NCI-H2107 treated with DMSO at 0.1 percent for 48 hours (cell line): ENCODE measurements around the gene INPP5A.

Experiments
- DNase-seq: peaks from one replicate; lab custom pipeline; 2025; ENCODE audit not compliant: unreplicated experiment; lab: John Stamatoyannopoulos, UW

Gene INPP5A

DNA sequence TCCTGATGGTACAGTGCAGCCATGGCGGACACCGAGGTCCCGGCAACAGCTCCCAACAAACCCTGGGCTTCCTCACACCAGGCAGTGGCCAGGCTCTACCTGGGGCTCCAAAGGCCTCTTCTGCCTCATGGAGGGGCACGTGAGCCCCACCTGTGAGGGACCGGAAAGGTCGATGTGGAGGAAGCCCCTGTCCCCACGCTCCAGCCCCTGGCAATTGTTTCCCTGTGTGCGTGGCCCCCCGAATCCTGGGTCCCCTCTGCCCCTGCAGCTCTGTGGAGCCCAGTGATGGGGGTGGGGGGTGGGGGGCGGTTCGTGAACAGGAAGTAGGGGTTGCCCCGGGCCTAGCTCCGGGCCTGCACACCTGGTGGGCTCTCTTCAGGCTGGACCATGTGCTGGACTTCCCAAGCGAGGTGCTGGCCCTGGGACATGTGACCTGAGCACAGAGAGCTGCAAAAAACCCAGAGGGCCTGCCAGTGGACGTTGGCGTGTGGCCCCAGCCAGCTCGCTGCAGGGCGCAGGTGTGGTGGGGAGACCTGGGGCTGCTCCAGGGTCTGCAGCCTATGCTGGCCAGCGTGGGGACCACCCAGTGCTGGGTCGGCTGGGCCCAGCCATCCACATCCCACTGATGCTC lies 72.6 kb downstream of the INPP5A start:
- DNase-seq = no peak

DNA sequence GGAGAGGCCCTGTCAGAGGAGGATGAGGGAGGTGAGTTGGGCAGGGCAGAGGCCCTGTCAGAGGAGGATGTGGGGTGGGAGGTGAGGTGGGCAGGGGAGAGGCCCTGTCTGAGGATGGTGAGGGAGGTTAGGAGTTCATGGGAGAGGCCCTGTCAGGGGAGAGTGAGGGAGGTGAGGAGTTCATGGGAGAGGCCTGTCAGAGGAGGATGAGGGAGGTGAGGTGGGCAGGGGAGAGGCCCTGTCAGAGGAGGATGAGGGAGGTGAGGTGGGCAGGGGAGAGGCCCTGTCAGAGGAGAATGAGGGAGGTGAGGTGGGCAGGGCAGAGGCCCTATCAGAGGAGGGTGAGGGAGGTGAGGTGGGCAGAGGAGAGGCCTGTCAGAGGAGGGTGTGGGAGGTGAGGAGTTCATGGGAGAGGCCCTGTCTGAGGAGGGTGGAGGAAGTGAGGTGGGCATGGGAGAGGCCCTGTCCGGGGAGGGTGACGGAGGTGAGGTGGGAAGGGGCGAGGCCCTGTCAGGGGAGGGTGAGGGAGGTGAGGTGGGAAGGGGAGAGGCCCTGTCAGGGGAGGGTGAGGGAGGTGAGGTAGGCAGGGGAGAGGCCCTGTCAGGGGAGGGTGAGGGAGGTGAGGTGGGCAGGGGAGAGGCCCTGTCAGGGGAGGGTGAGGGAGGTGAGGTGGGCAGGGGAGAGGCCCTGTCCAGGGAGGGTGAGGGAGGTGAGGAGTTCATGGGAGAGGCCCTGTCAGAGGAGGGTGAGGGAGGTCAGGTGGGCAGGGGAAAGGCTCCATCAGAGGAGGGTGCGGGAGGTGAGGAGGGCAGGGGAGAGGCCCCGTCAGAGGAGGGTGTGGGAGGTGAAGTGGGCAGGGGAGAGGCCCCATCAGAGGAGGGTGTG lies 73.7 kb downstream of the INPP5A start:
- DNase-seq = no peak

DNA sequence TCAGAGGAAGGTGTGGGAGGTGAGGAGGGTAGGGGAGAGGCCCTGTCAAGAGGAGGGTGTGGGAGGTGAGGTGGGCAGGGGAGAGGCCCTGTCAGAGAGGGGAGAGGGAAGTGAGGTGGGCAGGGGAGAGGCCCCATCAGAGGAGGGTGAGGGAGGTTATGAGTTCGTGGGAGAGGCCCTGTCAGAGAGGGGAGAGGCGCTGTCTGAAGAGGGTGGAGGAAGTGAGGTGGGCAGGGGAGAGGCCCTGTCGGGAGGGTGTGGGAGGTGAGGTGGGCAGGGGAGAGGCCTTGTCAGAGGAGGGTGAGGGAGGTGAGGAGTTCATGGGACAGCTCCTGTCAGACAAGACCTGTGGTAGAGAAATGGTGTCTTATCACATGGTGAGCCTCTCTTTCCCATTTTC lies 74.4 kb downstream of the INPP5A start:
- no peak for DNase-seq

DNA sequence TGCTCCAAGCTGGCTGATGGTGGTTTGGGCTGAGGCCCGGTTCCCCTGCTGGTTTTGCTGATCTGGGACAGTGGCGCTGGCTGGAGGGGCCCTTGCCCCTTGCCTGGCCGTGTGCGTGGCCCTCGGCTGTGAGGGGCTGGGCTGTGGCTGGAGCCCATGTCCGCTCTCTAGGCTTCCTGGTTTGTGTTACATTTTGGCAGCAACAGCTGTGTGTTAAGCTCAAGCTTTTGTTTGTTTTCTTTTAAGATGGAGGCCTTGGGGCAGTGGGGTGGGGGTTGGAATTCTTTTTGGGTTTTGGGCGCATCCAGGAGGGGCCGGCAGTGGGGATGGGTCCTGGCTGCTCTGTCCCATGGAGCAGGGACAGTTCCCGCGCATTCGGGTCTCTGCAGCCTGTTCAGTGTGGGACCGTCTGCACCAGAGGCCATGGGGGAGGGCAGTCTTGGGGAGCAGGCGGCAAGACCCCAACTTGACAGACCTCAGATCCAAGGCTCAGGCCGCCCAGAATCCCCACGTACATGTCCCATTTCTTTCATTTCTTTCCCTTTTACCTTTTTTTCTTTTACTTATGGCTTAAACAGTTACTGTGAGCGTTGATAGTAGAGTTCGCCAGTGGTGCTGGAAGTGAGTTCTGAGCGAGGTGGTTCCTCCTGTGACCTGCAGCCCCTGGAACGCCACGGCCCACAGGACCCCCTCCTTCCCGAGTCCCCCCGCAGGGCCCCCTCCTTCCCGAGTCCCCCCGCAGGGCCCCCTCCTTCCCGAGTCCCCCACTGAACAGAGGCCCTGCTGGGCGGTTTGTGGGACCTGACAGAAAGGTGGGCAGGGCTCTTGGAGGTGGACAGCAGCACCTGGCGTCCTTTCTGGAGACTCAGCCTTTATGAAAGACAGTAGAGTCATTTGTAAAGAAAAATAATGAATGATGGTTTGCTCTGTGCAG lies 75.3 kb downstream of the INPP5A start:
- DNase-seq = no peak

DNA sequence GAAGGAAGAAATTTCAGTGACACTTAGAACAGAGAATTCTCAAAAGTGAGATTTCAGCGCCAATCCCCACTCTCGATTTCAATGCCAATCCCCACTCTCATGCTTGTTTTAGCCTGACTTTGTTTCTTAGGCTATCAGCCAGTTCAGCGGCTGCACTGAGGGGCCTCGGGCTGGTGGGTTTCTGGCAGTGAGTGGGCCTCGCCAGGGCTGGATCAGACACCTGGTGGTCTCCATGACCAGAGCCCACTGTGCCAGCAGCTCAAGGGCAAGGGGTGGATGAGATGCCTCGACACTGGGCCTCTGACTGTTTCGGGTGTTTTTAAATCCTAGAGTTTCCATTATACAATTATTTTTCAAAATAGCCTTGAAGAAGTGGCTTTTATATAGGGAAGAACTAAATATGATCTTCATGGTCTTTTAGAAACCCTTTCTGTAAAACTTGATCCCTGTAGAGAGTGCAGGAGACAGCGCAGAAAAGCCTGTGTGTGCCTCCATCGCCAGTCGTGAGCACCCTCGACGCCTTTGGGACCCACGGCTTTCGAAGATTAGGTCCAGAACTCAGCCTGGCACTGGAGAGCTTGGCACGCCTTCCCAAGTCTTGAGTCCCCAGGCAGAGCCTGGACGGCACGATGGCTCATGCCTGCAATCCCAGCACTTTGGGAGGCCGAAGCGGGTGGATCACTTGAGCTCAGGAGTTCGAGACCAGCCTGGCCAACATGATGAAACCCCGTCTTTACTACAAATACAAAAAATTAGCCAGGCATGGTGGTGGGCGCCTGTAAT lies 76.2 kb downstream of the INPP5A start:
- DNase-seq = no peak

DNA sequence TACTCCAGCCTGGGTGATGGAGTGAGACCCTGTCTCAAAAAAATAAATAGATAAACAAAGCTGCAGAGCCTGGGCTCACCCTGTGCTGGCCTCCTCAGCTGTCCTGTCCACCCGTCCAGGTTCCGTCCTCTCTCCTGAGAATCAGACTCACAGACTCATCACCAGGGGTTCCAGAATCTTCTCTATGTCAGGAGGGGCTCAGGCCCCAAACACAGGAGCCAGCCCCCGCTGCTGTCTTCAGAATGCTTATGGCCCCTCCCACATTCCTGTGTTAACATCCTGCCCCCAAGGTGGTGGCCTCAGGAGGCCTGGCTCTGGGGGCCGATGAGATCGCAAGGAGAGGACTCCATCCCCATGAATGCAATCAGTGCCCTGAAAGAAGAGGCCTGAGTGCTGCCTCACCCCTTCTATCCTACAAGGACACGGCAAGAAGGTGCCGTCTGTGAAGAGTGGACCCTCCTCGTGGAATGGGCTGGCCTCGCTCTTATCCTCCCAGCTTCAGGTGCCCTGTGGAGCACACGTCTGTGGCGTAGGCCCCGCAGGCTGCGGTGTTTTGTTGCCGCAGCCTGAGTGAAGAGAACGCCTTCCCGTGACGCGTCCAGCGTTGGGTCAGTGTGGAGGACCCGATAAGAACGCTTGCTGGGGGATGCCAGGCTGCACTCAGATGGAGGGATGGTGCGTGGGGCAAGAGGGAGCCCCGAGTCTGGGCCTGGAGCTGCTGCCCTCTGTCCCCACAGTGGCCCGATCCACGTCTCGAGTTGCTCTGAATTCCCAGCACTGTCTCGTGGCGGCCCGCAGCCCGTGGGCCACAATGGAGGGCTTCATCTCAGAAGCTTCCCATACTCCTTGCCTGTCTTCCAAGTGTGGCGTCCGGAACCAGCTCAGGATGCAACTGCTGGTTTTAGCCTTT lies 77.1 kb downstream of the INPP5A start:
- DNase-seq = no peak

DNA sequence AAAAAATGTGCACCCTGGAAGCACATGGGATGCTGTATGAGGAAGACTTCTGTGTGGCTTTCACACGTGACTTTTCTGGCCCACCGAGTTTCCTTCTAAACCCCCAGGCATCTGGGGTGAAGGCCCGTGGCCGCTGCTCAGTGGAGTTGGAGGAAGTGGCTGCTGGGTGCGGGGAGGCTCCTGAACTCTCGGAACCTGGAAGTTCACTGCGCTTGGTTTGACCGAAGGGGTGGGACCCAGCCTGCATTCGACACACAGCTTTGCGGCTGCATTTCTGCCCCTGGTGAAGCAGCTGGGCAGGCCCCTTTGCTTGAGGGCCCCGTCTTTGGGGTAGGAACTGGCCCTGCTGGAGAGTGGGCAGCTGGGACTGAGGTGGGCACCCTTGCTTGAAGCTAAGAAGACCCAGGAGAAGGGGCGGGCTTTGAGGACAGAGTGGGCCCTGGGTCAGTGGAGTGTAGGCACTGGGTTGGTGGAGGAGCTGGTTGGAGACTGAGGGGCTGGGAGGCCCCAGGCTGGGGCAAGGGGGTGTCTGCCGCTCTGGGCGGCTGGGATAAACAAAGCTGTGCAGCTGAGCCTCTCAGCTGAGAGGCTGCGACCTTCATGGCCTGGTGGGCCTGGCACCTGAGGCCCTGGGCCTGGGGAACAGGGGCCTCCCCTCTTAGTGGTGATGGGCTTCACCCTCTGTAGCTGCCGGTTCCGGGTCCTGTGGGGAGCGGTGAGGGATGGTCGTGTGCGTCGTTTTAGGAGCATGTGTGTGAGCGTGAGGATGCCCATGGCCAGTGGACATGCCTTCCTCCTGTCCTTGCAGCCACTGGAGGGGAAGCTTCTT lies 78.0 kb downstream of the INPP5A start:
- no peak for DNase-seq

DNA sequence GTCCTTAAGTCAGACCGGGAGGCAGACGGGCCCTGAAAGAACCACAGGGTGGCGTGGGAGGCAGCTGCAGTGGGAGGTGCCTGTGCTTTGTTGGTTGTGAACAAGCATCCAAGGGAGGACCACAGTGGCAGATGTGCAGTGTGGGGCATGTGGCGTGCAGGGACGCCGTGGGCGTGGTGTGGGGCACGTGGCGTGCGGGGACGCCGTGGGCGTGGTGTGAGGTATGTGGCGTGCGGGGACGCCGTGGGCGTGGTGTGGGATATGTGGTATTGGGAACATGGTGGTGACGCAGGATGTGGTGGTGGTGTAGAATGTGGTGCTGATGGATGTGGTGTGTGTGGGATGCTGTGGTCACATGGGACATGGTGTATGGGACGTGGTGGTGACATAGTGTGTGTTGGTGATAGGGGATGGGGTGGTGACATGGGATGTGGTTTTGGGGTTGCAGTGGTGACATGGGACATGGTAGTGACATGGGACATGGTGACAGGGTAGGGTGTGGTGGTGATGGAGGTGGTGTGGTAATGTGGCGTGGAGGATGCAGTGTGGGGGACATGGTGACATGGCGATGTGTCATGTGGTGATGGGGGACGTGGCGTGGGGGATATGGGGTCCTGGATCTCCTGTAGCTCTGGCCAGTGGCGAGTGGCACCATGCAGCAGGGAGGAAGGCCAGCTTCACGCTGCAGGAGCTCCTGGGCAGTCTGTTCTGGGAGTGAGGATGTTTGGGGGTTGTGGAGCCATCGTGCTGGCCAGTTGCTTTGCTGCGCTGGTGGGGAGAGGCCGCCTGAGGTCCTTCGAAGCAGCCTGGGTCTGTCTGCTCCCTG lies 78.8 kb downstream of the INPP5A start:
- no peak for DNase-seq

DNA sequence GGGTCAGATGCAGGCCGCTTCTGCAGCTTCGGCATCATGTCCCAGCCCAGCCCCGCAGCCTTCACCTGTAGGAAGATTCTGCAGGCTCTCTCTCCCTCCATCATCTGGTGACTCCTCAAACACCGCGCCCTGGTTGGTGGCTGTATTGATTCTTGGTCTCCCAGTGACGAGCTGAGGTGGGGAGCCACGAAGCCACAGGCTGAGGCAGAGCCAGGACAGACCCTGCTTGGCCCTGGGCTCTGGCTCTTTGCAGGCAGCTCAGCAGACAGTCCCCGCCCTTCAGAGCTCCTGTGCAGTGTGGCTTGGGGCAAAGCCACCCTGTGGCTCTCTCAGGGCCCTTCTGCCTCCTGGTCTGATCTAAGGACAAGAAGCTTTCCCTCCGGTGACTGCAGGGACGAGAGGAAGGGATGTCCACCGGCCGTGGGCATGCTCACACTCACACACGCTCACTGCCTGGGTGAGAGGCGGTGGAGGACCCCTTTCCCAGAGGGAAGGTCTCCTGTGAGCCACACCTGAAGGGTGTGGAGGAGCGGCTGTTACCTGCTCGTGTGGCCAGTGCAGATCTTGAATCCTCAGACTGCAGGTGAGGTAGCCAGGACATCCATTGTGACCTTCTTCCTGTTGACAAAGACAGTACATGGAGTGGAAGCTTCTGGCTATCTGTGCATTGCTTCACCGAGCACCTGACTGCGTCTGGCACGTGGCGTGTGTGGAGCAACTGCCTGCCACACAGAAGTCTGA lies 79.6 kb downstream of the INPP5A start:
- DNase-seq = no peak

DNA sequence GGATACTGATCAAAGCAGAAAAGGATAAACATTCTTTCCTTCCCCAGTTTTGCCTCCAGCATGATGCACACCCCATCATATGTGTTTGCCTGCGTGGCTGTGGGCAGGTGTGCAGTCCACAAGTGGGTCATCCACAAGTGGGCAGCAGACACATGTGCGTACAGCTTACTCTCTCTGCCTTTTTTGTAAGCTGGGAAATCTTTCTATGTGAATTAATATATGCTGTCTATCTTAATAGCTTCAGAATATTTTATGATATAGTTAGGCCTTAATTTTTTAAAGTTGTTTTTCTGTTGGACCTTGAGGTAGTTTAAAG lies 80.1 kb downstream of the INPP5A start:
- DNase-seq = no peak

DNA sequence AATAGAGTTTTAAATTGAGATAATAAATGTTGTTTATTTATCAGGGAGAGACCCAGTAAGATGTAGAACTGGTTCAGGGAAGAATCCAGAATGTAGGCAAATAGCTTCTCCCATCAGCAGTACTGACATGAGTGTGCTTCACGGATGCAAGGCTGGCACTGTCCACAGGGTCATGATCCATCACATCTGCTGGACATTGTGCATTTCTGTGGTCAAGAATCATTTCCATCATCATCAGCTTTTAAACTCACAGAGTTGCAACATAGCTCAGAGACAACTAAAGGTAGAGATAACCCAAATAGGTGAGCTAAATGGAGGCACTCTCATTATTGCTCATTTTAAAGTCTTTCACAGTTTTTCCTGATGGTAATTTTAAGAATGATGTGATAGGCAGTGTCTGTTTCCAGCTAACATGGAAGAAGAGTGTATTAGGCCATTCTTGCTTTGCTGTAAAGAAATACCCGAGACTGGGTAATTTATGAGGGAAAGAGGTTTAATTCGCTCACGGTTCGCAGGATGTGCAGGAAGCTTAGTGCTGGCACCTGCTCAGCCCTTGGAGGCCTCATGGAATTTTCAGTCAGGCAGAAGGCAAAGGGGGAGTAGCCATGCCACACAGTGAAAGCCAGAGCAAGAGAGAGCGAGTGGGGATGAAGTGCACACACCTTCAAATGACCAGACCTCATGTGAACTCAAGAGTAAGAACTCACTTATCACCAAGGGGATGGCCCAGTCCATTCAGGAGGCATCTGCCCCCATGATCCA lies 80.8 kb downstream of the INPP5A start:
- no peak for DNase-seq

DNA sequence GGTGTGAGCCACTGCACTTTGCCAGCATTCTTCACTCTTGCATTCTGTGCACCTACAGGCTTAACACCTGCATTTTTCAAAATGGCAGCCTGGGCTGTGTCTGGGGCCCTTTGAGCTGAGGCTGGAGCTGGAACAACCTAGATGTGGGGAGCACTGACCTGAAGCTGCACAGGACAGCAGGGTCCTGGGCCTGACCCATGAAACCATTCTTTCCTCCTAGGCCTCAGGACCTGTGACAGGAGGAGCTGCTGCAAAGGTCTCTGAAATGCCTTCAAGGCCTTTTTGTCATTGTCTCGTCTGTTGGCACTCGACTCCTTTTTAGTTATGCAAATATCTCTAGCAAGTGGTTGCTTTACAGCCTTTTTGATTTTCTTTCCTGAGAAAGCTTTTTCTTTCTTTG lies 82.3 kb downstream of the INPP5A start:
- DNase-seq = no peak

DNA sequence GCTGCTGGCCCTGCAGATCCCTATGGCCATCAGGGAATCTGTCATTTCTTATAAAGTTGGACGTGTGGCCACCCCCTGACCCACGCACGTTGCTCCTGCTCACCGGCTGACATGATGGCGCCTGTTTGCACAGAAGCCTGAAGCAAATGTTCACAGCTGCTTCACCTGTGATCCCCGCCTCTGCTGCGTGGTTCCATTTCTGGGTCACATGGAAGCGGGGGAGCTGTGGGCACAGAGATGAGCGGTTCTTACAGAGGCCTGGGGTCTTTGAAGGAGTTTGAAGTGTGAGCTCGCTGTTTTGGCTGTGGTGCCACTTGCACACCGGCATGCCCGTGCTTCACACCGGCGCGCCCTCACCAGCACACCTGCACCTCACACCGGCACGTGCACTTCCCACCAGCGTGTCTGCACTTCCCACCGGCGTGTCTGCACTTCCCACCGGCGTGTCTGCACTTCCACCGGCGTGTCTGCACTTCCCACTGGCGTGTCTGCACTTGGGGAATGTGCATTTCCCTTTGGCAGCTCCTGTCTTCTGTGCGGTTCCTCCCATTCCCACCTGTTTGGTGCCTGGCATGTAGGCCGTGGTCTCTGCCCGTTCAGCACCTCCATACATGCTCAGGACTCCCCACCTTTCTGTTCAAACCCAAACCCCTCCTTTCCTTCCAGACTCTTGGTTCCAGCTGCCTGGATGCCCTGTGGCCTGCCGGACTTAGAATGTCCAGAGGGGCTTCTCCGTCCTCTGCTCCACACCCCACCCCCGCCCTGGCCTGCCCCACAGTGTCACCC lies 86.7 kb downstream of the INPP5A start:
- no peak for DNase-seq

DNA sequence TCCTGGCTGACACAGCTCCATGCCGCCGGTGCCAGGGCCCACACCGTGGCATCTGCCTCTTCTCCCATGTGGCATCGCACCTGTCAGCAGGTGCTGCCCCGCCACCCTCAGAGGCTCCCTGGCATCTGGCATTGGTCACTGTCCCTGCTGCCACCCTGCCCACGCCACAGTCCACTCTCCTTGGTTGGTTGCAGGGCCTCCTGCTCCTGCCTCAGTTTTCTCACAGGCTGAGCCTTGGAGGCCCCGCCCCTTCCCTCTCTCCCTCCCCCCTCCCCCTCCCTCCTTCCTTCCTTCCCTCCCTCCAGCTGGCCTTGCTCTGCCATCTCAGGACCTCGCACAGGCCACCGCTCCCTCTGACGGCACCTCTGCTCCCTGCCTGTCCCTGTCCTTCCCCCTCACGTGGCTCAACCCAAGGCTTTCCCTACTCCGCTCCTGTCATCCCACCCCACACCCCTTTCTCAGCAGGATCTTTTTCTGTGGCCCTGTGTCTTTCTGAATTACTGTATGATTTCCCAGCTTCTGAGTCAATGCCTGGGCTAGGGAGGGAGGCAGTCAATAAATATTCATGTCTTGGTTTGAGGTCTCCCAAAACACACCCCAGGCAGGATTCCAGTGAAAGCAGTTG lies 87.4 kb downstream of the INPP5A start:
- DNase-seq = no peak

DNA sequence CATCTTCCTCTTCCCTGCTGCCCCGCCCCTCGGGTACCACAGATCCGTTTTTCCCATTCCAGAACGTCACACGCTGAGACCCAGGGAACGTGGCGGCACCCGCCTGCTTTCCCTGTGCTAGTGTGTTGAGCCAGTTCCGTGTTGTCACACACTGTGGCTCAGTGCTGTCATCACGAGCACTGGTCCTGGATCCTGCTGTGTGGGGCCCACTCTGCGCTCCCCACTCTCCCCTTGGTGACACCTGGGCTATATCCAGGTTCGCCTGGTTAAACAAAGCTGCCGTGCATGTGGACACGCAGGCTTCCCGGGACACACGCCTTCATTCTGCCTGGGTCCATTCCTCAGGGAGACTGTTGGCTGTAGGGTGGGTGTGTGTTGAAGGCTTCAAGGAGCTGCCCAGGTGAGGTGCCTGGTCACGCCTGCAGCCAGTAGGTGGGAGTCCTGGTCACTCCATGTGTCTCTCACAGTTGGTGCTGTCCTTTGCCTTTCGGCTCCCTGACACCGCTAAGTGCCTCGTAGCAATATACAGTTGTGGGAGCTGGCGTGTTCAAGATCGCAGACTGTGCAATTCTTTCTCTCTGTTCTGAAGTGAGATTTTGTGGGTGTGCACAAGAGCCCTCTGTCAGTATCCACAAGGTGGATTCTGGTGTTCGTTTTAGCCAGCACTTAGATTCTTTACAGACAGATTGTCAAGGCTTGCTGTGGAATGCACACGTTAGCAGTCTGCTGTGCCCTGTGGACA lies 88.6 kb downstream of the INPP5A start:
- DNase-seq = no peak
